Measurements from ENCODE around the gene FZR1.
A peak's percentile ranks its signal among the peaks of the same experiment; 100 is the strongest.

DNA sequence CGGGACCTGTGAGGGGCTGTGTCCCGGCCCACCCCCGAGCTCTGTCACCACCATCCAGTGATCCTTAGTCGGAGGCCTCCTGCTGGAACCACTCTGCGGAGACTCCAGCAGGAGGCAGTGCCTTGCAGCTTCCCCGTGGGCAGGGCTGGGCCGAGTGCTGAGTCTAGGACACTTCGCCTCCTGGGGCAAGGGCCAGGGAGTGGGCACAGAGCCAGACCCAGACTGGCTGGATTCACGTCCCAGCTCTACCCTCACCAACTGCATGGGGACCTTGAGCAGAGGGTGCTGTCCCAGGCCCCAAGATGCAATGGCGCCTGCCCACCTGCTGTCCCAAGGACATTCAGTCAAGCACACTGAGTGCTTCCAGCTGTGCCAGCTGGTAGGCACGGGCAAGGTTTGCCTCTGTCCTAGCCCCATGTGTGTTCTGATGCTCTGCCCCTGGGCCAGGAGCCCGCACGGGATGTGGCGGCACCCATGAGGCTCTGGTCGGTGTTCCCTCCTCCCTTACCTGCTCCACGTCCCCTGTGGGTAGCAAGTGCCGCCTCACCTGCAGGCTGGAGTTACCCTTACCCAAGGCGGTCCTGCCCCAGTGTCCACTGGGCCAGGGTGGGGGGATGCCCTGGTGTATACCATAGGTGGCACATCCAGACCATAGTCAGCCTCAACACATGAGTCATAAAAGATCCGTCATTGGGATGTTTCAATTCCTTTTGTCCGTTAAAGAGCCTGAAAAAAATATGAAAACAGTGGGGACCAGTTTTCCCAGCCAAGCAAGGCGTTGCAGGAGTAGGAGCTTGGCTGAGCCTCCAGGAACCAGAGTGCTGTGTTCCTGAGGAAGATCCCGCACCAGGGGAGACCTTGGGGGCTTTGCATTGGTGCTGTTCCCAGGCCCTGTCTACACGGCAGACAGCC lies 7.4 kb downstream of the FZR1 start:
- TF ChIP-seq, protein P1, sequence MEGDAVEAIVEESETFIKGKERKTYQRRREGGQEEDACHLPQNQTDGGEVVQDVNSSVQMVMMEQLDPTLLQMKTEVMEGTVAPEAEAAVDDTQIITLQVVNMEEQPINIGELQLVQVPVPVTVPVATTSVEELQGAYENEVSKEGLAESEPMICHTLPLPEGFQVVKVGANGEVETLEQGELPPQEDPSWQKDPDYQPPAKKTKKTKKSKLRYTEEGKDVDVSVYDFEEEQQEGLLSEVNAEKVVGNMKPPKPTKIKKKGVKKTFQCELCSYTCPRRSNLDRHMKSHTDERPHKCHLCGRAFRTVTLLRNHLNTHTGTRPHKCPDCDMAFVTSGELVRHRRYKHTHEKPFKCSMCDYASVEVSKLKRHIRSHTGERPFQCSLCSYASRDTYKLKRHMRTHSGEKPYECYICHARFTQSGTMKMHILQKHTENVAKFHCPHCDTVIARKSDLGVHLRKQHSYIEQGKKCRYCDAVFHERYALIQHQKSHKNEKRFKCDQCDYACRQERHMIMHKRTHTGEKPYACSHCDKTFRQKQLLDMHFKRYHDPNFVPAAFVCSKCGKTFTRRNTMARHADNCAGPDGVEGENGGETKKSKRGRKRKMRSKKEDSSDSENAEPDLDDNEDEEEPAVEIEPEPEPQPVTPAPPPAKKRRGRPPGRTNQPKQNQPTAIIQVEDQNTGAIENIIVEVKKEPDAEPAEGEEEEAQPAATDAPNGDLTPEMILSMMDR (IDR thresholded peaks at IDR 0.05) = peak in 1 of 4 donors; percentile 10
- TF ChIP-seq POLR2A (IDR thresholded peaks at IDR 0.05) = no peak
